PC-3 (cell line): Measurements from ENCODE around the gene SCN4B. TPM values are rescaled to one million over a fixed set of nuclear protein-coding genes. Genes with fewer than 3 reads are reported as not detected.

Source experiments
- ATAC-seq: fragments of 200-7000 bp; cut with Tn5 transposase; 2 replicates; pipeline ENCODE4 v1.9.1; 2020; ENCODE audit warnings: mild to moderate bottlenecking, moderate library complexity
- BruUV-seq: library from RNA; stranded (reverse); fragments of 400-500 nt; replicated peaks from 2 replicates; lab custom pipeline; 2021; lab: Mats Ljungman, UMichigan
- CTCF ChIA-PET: fragments of 300-600 bp; sonication (Branson Sonifier 250); formaldehyde crosslinking; loops from one replicate; lab custom pipeline; 2022; ENCODE audit warnings: antibody characterized with exemption; lab: Charles Lee
- POLR2A ChIA-PET: fragments of 300-600 bp; sonication (Branson Sonifier 250); formaldehyde crosslinking; loops from one replicate; lab custom pipeline; 2022; ENCODE audit warnings: antibody characterized with exemption; ENCODE audit not compliant: unreplicated experiment; lab: Charles Lee
- DNase-seq: peaks from one replicate; pipeline ENCODE4 v3.0.0-alpha.2; 2015
- H2AFZ ChIP-seq: fragments of 300-600 bp; sonication (generic); 2 replicates; pipeline ENCODE4 v1.6.0; 2016; ENCODE audit warnings: antibody characterized with exemption, low read length
- H3F3A ChIP-seq: fragments of 300-600 bp; sonication (generic); one replicate; pipeline ENCODE4 v1.6.0; 2017; ENCODE audit warnings: antibody characterized with exemption, low read length, control low read depth, mild to moderate bottlenecking; ENCODE audit not compliant: unreplicated experiment
- H3K27ac ChIP-seq: fragments of 300-600 bp; sonication (generic); 2 replicates; pipeline ENCODE4 v1.5.1; 2016; ENCODE audit warnings: mild to moderate bottlenecking, low read length
- H3K27me3 ChIP-seq: fragments of 300-600 bp; sonication (generic); 2 replicates; pipeline ENCODE4 v1.6.1; 2016; ENCODE audit warnings: low read length, mixed read lengths
- H3K36me3 ChIP-seq: fragments of 300-600 bp; sonication (generic); 2 replicates; pipeline ENCODE4 v1.6.1; 2016; ENCODE audit warnings: low read depth, mixed run types, low read length, mixed read lengths
- H3K4me1 ChIP-seq: fragments of 300-600 bp; sonication (generic); 2 replicates; pipeline ENCODE4 v1.5.1; 2016; ENCODE audit warnings: low read length; ENCODE audit not compliant: insufficient read depth
- H3K4me2 ChIP-seq: fragments of 300-600 bp; sonication (generic); 2 replicates; pipeline ENCODE4 v1.6.0; 2016; ENCODE audit warnings: low read length
- H3K4me3 ChIP-seq: fragments of 300-600 bp; sonication (generic); 2 replicates; pipeline ENCODE4 v1.5.1; 2016; ENCODE audit warnings: mild to moderate bottlenecking, low read length, mixed read lengths
- H3K79me2 ChIP-seq: fragments of 300-600 bp; sonication (generic); 2 replicates; pipeline ENCODE4 v1.6.1; 2017; ENCODE audit warnings: low read length, mixed read lengths
- H3K9ac ChIP-seq: fragments of 300-600 bp; sonication (generic); 2 replicates; pipeline ENCODE4 v1.6.0; 2016; ENCODE audit warnings: mild to moderate bottlenecking, low read length
- H3K9me2 ChIP-seq: fragments of 300-600 bp; sonication (generic); replicated peaks from 2 replicates; pipeline ENCODE4 v1.6.1; 2016; ENCODE audit warnings: mixed run types, low read length, mixed read lengths
- H3K9me3 ChIP-seq: fragments of 300-600 bp; sonication (generic); 2 replicates; pipeline ENCODE4 v1.6.1; 2016; ENCODE audit warnings: low read length, mixed read lengths
- H4K20me1 ChIP-seq: fragments of 300-600 bp; sonication (generic); 2 replicates; pipeline ENCODE4 v1.6.1; 2016; ENCODE audit warnings: low read length, mixed read lengths
- EZH2 ChIP-seq: fragments of 300-600 bp; sonication (generic); IDR thresholded peaks from one replicate; pipeline ENCODE4 v1.6.1; 2017; ENCODE audit warnings: antibody characterized with exemption, mild to moderate bottlenecking, low read length; ENCODE audit not compliant: unreplicated experiment
- EZH2phosphoT487 ChIP-seq: fragments of 300-600 bp; sonication (generic); IDR thresholded peaks from 2 replicates; pipeline ENCODE4 v1.6.1; 2018; ENCODE audit warnings: mild to moderate bottlenecking, antibody characterized with exemption, low read length, borderline replicate concordance
- intact Hi-C: fragments of 100-400 bp; cut with micrococcal nuclease; formaldehyde crosslinking; loops from 2 replicates; pipeline ENCODE4 v1.9.0; 2023
- total RNA-seq: library from RNA; depleted of rRNA; stranded (reverse); fragments of >200 nt; gene quantifications from 2 replicates; pipeline ENCODE4 v1.2.3, GENCODE V29; 2014
- TF ChIP-seq, protein P1 (sequence below): fragments of 300-600 bp; sonication (generic); conservative IDR thresholded peaks from 2 replicates; pipeline ENCODE4 v1.5.1; 2017; ENCODE audit warnings: antibody characterized with exemption, low read depth, mild to moderate bottlenecking, low read length

The SCN4B gene
- total RNA-seq, 1 experiment from 2014 or later, result not detected

DNA sequence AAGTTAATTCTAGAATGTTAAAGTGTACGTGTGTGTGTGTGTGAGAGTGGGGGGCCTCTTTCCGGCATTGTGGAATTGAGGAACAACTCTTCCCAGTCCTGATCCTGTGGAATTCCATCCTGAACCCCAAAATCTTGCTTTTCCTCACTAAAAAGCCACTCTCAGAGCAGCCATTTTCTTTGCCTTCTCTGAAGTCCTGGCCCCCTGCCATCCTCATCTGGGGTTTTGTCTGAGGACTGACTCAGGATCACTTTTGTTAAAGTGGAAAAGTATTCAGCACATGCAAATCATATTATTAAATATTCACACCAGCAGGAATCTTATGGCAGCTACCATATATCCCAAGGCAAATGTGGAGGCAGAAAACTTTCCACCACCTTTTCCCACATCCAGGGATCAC, 3.8 kb downstream of the SCN4B start:
- Histone ChIP-seq H3K4me2 (no peak overlapping the region), H3K4me1 (peaks cover 15% of the 10 kb centered on the region; the same call in 1 of the 2 replicates), H2AFZ (no peak overlapping the region), H3K27me3 (peaks cover 55% of the 10 kb centered on the region), H3K36me3 (no peaks in the 10 kb centered on the region), H3K9me3 (no peaks in the 10 kb centered on the region), H3K9ac (no peak overlapping the region), H4K20me1 (no peaks in the 10 kb centered on the region), H3K9me2 (no peaks in the 10 kb centered on the region), H3F3A (no peaks in the 10 kb centered on the region), H3K79me2 (no peaks in the 10 kb centered on the region), H3K4me3 (no peak overlapping the region), H3K27ac (no peak overlapping the region)
- no TSS peak for BruUV-seq
- DNase-seq, result no peak
- ATAC-seq, result no peak
- no peak for TF ChIP-seq EZH2phosphoT487
- TF ChIP-seq, protein P1, sequence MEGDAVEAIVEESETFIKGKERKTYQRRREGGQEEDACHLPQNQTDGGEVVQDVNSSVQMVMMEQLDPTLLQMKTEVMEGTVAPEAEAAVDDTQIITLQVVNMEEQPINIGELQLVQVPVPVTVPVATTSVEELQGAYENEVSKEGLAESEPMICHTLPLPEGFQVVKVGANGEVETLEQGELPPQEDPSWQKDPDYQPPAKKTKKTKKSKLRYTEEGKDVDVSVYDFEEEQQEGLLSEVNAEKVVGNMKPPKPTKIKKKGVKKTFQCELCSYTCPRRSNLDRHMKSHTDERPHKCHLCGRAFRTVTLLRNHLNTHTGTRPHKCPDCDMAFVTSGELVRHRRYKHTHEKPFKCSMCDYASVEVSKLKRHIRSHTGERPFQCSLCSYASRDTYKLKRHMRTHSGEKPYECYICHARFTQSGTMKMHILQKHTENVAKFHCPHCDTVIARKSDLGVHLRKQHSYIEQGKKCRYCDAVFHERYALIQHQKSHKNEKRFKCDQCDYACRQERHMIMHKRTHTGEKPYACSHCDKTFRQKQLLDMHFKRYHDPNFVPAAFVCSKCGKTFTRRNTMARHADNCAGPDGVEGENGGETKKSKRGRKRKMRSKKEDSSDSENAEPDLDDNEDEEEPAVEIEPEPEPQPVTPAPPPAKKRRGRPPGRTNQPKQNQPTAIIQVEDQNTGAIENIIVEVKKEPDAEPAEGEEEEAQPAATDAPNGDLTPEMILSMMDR, result no peak
- no peak for TF ChIP-seq EZH2
- ChIA-PET POLR2A (no interaction called here), CTCF (no interaction called here)
- intact Hi-C loops, result loop anchor here (5.0 kb wide), 1 partner anchor 338 kb away; no protein-coding TSS in a partner anchor

DNA sequence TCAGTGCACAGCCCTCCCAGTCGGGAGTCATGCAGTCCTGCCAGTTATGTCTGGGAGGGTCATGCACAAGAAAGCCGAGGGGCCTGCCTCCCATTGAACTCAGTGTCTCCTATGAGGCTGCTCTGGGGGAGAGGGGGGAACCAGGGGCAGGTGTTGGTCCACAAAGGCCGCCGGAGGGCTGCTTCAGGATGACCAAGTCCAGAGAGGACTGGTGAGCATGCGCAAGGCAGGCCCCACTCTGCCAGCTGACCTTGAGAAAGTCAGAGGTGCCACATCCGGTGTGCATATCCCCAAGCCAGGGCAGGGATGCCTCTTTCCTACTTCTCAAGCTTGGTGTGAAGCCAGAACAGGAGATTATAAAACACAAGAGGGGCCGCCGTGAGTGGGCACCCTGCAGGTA, 4.4 kb downstream of the SCN4B start:
- Histone ChIP-seq H3K79me2 (no peaks in the 10 kb centered on the region), H4K20me1 (no peaks in the 10 kb centered on the region), H2AFZ (no peak overlapping the region), H3K4me1 (peaks cover 14% of the 10 kb centered on the region; the same call in 1 of the 2 replicates), H3K4me3 (no peak overlapping the region), H3K9me3 (no peaks in the 10 kb centered on the region), H3K4me2 (no peak overlapping the region), H3K9ac (no peak overlapping the region), H3K9me2 (no peaks in the 10 kb centered on the region), H3K27ac (no peak overlapping the region), H3F3A (no peaks in the 10 kb centered on the region), H3K36me3 (no peaks in the 10 kb centered on the region), H3K27me3 (peaks cover 56% of the 10 kb centered on the region)
- TF ChIP-seq EZH2 (no peak), EZH2phosphoT487 (no peak)
- TF ChIP-seq, protein P1, result no peak
- CTCF ChIA-PET, result no interaction called here
- POLR2A ChIA-PET, result no interaction called here
- no peak for DNase-seq
- intact Hi-C loops, result loop anchor here (5.0 kb wide), 1 partner anchor 339 kb away; no protein-coding TSS in a partner anchor
- ATAC-seq, result no peak
- BruUV-seq, result no TSS peak

- H3K4me1 ChIP-seq, result peaks cover 10% of the 10 kb centered on the region; the same call in 1 of the 2 replicates
- H2AFZ ChIP-seq, result no peak overlapping the region
- H3K9me2 ChIP-seq, result no peaks in the 10 kb centered on the region
- H3K79me2 ChIP-seq, result no peaks in the 10 kb centered on the region
- ChIA-PET POLR2A (no interaction called here), CTCF (no interaction called here)
- no peak for DNase-seq
- peaks cover 52% of the 10 kb centered on the region for H3K27me3 ChIP-seq
- H3K9ac ChIP-seq, result no peak overlapping the region
- no peaks in the 10 kb centered on the region for H3F3A ChIP-seq
- no peak for ATAC-seq
- H4K20me1 ChIP-seq, result no peaks in the 10 kb centered on the region
- TF ChIP-seq EZH2 (no peak), EZH2phosphoT487 (no peak)
- TF ChIP-seq, protein P1, result no peak
- no peak overlapping the region for H3K4me2 ChIP-seq
- H3K4me3 ChIP-seq, result no peak overlapping the region
- H3K27ac ChIP-seq, result no peak overlapping the region
- H3K9me3 ChIP-seq, result no peaks in the 10 kb centered on the region
- intact Hi-C loops, result loop anchor here (5.0 kb wide), 1 partner anchor 340 kb away; no protein-coding TSS in a partner anchor
- H3K36me3 ChIP-seq, result no peaks in the 10 kb centered on the region
- BruUV-seq, result no TSS peak
Measured at GRCh38 chr11:118147502-118147901, 5.1 kb downstream of the SCN4B start.
